Measurements from ENCODE around the gene MED12L.

MED12L gene

DNA sequence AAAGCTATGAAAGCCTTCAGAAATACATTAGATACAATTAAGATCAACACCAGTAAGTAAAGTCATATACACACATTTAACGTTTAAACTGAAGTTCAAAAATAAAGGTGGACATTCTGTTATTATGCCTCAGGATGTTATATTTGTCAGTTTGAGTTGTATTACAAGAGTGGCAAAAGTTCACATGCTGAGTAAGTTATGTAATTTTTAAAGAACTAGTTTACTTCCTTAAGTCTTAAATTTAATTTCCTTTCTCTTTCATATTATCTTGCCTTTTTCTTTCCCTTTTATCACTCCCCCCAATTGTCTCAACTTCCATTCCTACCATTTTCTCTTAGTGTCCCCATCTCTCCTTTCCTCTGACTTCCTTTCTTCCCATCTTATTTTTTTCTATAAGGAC lies 236.1 kb downstream of the MED12L start:
- H3K9ac ChIP-seq (ENCODE audit: low read length) = no peak overlapping the region
- H2BK15ac ChIP-seq (replicated peaks; ENCODE audit: low read depth) = no peak overlapping the region
- no peaks in the 10 kb centered on the region for H3K36me3 ChIP-seq (ENCODE audit: control insufficient read depth, insufficient read depth, low read length)
- no CpG with 5 or more reads among the region's 1 CpG for WGBS (ENCODE audit: extremely low coverage, insufficient coverage, low lambda C conversion rate)
- H3K4me2 ChIP-seq (ENCODE audit: low read length) = no peak overlapping the region
- H2AK5ac ChIP-seq (ENCODE audit: low read length) = no peak overlapping the region
- no peak overlapping the region for H3K4me3 ChIP-seq (ENCODE audit: low read length)
- no peaks in the 10 kb centered on the region for H3K27me3 ChIP-seq (ENCODE audit: insufficient read depth, low read length, poor library complexity)
- H3K4me1 ChIP-seq (ENCODE audit: control insufficient read depth, low read depth, low read length) = peaks cover 4% of the 10 kb centered on the region
- H3K18ac ChIP-seq (ENCODE audit: low read length) = no peak overlapping the region
- no peak overlapping the region for H4K5ac ChIP-seq (ENCODE audit: low read length)
- H2BK5ac ChIP-seq (ENCODE audit: low read length) = no peak overlapping the region
- no peak for DNase-seq
- H3K79me1 ChIP-seq (ENCODE audit: low read length) = no peaks in the 10 kb centered on the region
- H3K27ac ChIP-seq (ENCODE audit: low read depth, low read length) = no peak overlapping the region
- no peak overlapping the region for H2BK120ac ChIP-seq (ENCODE audit: low read depth, low read length)
- H3K56ac ChIP-seq (ENCODE audit: low read length) = no peak overlapping the region
- H3K79me2 ChIP-seq (ENCODE audit: control insufficient read depth, insufficient read depth, low read length) = no peaks in the 10 kb centered on the region
- H3K4ac ChIP-seq (ENCODE audit: low read depth, low read length) = no peak overlapping the region
- no peak overlapping the region for H4K8ac ChIP-seq (ENCODE audit: low read depth, low read length)
- no peak overlapping the region for H3K23ac ChIP-seq (ENCODE audit: low read length)

- no peak overlapping the region for H3K56ac ChIP-seq (ENCODE audit: low read length)
- H3K27ac ChIP-seq (ENCODE audit: low read depth, low read length) = no peak overlapping the region
- no peak overlapping the region for H3K4ac ChIP-seq (ENCODE audit: low read depth, low read length)
- no peak overlapping the region for H4K5ac ChIP-seq (ENCODE audit: low read length)
- no peaks in the 10 kb centered on the region for H3K79me2 ChIP-seq (ENCODE audit: control insufficient read depth, insufficient read depth, low read length)
- H2BK120ac ChIP-seq (ENCODE audit: low read depth, low read length) = no peak overlapping the region
- no peak overlapping the region for H2AK5ac ChIP-seq (ENCODE audit: low read length)
- H3K36me3 ChIP-seq (ENCODE audit: control insufficient read depth, insufficient read depth, low read length) = no peaks in the 10 kb centered on the region
- H3K23ac ChIP-seq (ENCODE audit: low read length) = no peak overlapping the region
- no peak overlapping the region for H3K18ac ChIP-seq (ENCODE audit: low read length)
- H4K8ac ChIP-seq (ENCODE audit: low read depth, low read length) = no peak overlapping the region
- H3K4me3 ChIP-seq (ENCODE audit: low read length) = no peak overlapping the region
- H2BK15ac ChIP-seq (replicated peaks; ENCODE audit: low read depth) = no peak overlapping the region
- no CpG with 5 or more reads among the region's 1 CpG for WGBS (ENCODE audit: extremely low coverage, insufficient coverage, low lambda C conversion rate)
- no peak overlapping the region for H2BK5ac ChIP-seq (ENCODE audit: low read length)
- H3K79me1 ChIP-seq (ENCODE audit: low read length) = no peaks in the 10 kb centered on the region
- no peaks in the 10 kb centered on the region for H3K27me3 ChIP-seq (ENCODE audit: insufficient read depth, low read length, poor library complexity)
- DNase-seq = no peak
- H3K4me1 ChIP-seq (ENCODE audit: control insufficient read depth, low read depth, low read length) = peaks cover 4% of the 10 kb centered on the region
- no peak overlapping the region for H3K4me2 ChIP-seq (ENCODE audit: low read length)
- H3K9ac ChIP-seq (ENCODE audit: low read length) = no peak overlapping the region
Measured at GRCh38 chr3:151322511-151322910, 237.0 kb downstream of the MED12L start.

- H4K5ac ChIP-seq (ENCODE audit: low read length) = no peak overlapping the region
- H3K4me3 ChIP-seq (ENCODE audit: low read length) = no peak overlapping the region
- H3K18ac ChIP-seq (ENCODE audit: low read length) = no peak overlapping the region
- no peak overlapping the region for H2BK120ac ChIP-seq (ENCODE audit: low read depth, low read length)
- H3K79me1 ChIP-seq (ENCODE audit: low read length) = no peaks in the 10 kb centered on the region
- no peak overlapping the region for H3K4me2 ChIP-seq (ENCODE audit: low read length)
- no peak overlapping the region for H3K23ac ChIP-seq (ENCODE audit: low read length)
- H2BK15ac ChIP-seq (replicated peaks; ENCODE audit: low read depth) = no peak overlapping the region
- WGBS (ENCODE audit: extremely low coverage, insufficient coverage, low lambda C conversion rate) = 100% methylated on average over 1 of the region's 3 CpGs
- no peak overlapping the region for H3K9ac ChIP-seq (ENCODE audit: low read length)
- no peaks in the 10 kb centered on the region for H3K4me1 ChIP-seq (ENCODE audit: control insufficient read depth, low read depth, low read length)
- no peak overlapping the region for H3K27ac ChIP-seq (ENCODE audit: low read depth, low read length)
- no peak overlapping the region for H3K4ac ChIP-seq (ENCODE audit: low read depth, low read length)
- H3K56ac ChIP-seq (ENCODE audit: low read length) = no peak overlapping the region
- no peak for DNase-seq
- H3K79me2 ChIP-seq (ENCODE audit: control insufficient read depth, insufficient read depth, low read length) = no peaks in the 10 kb centered on the region
- no peak overlapping the region for H4K8ac ChIP-seq (ENCODE audit: low read depth, low read length)
- H2AK5ac ChIP-seq (ENCODE audit: low read length) = no peak overlapping the region
- H3K27me3 ChIP-seq (ENCODE audit: insufficient read depth, low read length, poor library complexity) = no peaks in the 10 kb centered on the region
- no peak overlapping the region for H2BK5ac ChIP-seq (ENCODE audit: low read length)
- H3K36me3 ChIP-seq (ENCODE audit: control insufficient read depth, insufficient read depth, low read length) = no peaks in the 10 kb centered on the region
Measured at GRCh38 chr3:151327571-151328198, 242.2 kb downstream of the MED12L start.

- H3K56ac ChIP-seq (ENCODE audit: low read length) = no peak overlapping the region
- no peak overlapping the region for H2AK5ac ChIP-seq (ENCODE audit: low read length)
- no peaks in the 10 kb centered on the region for H3K27me3 ChIP-seq (ENCODE audit: insufficient read depth, low read length, poor library complexity)
- H3K36me3 ChIP-seq (ENCODE audit: control insufficient read depth, insufficient read depth, low read length) = no peaks in the 10 kb centered on the region
- no peak overlapping the region for H3K27ac ChIP-seq (ENCODE audit: low read depth, low read length)
- no peaks in the 10 kb centered on the region for H3K79me2 ChIP-seq (ENCODE audit: control insufficient read depth, insufficient read depth, low read length)
- no peak overlapping the region for H3K4me2 ChIP-seq (ENCODE audit: low read length)
- H3K79me1 ChIP-seq (ENCODE audit: low read length) = no peaks in the 10 kb centered on the region
- H3K4ac ChIP-seq (ENCODE audit: low read depth, low read length) = no peak overlapping the region
- no peak overlapping the region for H2BK15ac ChIP-seq (replicated peaks; ENCODE audit: low read depth)
- no peak overlapping the region for H3K18ac ChIP-seq (ENCODE audit: low read length)
- no peak overlapping the region for H4K8ac ChIP-seq (ENCODE audit: low read depth, low read length)
- no peak overlapping the region for H3K9ac ChIP-seq (ENCODE audit: low read length)
- H2BK120ac ChIP-seq (ENCODE audit: low read depth, low read length) = no peak overlapping the region
- H3K23ac ChIP-seq (ENCODE audit: low read length) = no peak overlapping the region
- no peak overlapping the region for H3K4me3 ChIP-seq (ENCODE audit: low read length)
- DNase-seq = no peak
- H3K4me1 ChIP-seq (ENCODE audit: control insufficient read depth, low read depth, low read length) = no peaks in the 10 kb centered on the region
- H2BK5ac ChIP-seq (ENCODE audit: low read length) = no peak overlapping the region
- H4K5ac ChIP-seq (ENCODE audit: low read length) = no peak overlapping the region
- WGBS (ENCODE audit: extremely low coverage, insufficient coverage, low lambda C conversion rate) = no CpG with 5 or more reads among the region's 10 CpGs
Measured at GRCh38 chr3:151328298-151328995, 243.0 kb downstream of the MED12L start.

- Histone ChIP-seq H3K56ac (ENCODE audit: low read length) (no peak within 1 kb of the TSS), H4K5ac (ENCODE audit: low read length) (no peak within 1 kb of the TSS), H3K79me2 (ENCODE audit: control insufficient read depth, insufficient read depth, low read length) (no peaks in the 10 kb centered on the region), H3K36me3 (ENCODE audit: control insufficient read depth, insufficient read depth, low read length) (no peaks in the 10 kb centered on the region), H3K79me1 (ENCODE audit: low read length) (no peaks in the 10 kb centered on the region), H3K4me1 (ENCODE audit: control insufficient read depth, low read depth, low read length) (no peaks in the 10 kb centered on the region), H3K4me2 (ENCODE audit: low read length) (no peak within 1 kb of the TSS), H2BK15ac (replicated peaks; ENCODE audit: low read depth) (no peak within 1 kb of the TSS), H3K4me3 (ENCODE audit: low read length) (no peak within 1 kb of the TSS), H3K9ac (ENCODE audit: low read length) (no peak within 1 kb of the TSS), H3K27me3 (ENCODE audit: insufficient read depth, low read length, poor library complexity) (no peaks in the 10 kb centered on the region), H3K23ac (ENCODE audit: low read length) (no peak within 1 kb of the TSS), H3K18ac (ENCODE audit: low read length) (no peak within 1 kb of the TSS), H4K8ac (ENCODE audit: low read depth, low read length) (no peak within 1 kb of the TSS), H3K27ac (ENCODE audit: low read depth, low read length) (no peak within 1 kb of the TSS), H3K4ac (ENCODE audit: low read depth, low read length) (no peak within 1 kb of the TSS), H2BK5ac (ENCODE audit: low read length) (no peak within 1 kb of the TSS), H2BK120ac (ENCODE audit: low read depth, low read length) (no peak within 1 kb of the TSS), H2AK5ac (ENCODE audit: low read length) (no peak within 1 kb of the TSS)
- WGBS (ENCODE audit: extremely low coverage, insufficient coverage, low lambda C conversion rate) = no CpG with 5 or more reads among the region's 1 CpG
- no peak for DNase-seq
Measured at GRCh38 chr3:151329363-151329762, 243.9 kb downstream of the MED12L start, which contains the start of gene P2RY13. Gene P2RY13, minus strand, starts transcription at chr3:151329549. Its CDS starts 21 bp downstream, at chr3:151329528.
